ENCODE measurements around the gene FGFRL1.
"Not testable (repeated sequence)": the region's sequence is repeated elsewhere in the genome, so short reads cannot be mapped to it uniquely, and the experiment has no call there.

- TF ChIP-seq, protein P1, sequence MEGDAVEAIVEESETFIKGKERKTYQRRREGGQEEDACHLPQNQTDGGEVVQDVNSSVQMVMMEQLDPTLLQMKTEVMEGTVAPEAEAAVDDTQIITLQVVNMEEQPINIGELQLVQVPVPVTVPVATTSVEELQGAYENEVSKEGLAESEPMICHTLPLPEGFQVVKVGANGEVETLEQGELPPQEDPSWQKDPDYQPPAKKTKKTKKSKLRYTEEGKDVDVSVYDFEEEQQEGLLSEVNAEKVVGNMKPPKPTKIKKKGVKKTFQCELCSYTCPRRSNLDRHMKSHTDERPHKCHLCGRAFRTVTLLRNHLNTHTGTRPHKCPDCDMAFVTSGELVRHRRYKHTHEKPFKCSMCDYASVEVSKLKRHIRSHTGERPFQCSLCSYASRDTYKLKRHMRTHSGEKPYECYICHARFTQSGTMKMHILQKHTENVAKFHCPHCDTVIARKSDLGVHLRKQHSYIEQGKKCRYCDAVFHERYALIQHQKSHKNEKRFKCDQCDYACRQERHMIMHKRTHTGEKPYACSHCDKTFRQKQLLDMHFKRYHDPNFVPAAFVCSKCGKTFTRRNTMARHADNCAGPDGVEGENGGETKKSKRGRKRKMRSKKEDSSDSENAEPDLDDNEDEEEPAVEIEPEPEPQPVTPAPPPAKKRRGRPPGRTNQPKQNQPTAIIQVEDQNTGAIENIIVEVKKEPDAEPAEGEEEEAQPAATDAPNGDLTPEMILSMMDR (conservative IDR thresholded peaks at IDR 0.05; ENCODE audit: low read depth, low read length) = not testable (repeated sequence)
- TF ChIP-seq EZH2 (IDR thresholded peaks at IDR 0.05; ENCODE audit: borderline replicate concordance, low read depth, low read length, poor library complexity, severe bottlenecking) = not testable (repeated sequence)
These were observed 42.5 kb downstream of the FGFRL1 start for GRCh38 chr4:1053891-1054290.
